Vagina (tissue), 2 donors: Measurements from ENCODE around the gene CDH26. TPM values are rescaled to one million over a fixed set of nuclear protein-coding genes. Genes with fewer than 3 reads are reported as not detected.

ENCODE experiments used
- DNase-seq, 2 donors: peaks; one replicate each; pipeline ENCODE4 v3.0.0-alpha.2; 2017; ENCODE audit errors: extremely low spot score in 2 of 2
- H3K27ac ChIP-seq: fragments of 200-600 bp; sonication (generic); one replicate; pipeline ENCODE4 v1.5.1; 2019
- H3K27me3 ChIP-seq: fragments of 200-600 bp; sonication (generic); one replicate; pipeline ENCODE4 v1.5.1; 2019
- H3K36me3 ChIP-seq, 2 donors: fragments of 200-600 bp; sonication (generic); one replicate each; pipeline ENCODE4 v1.5.1; 2017 to 2019
- H3K4me1 ChIP-seq: fragments of 200-600 bp; sonication (generic); one replicate; pipeline ENCODE4 v1.5.1; 2019
- H3K4me3 ChIP-seq, 2 donors: fragments of 200-600 bp; sonication (generic); 1 replicate in 1 of 2; 2 replicates in 1 of 2; pipeline ENCODE4 v1.5.1; 2016 to 2019
- H3K9me3 ChIP-seq: fragments of 200-600 bp; sonication (generic); one replicate; pipeline ENCODE4 v1.5.1; 2019
- POLR2A ChIP-seq, 2 donors: fragments of 450-650 bp; IDR thresholded peaks; one replicate each; pipeline ENCODE4 v1.6.1; 2017; ENCODE audit warnings: antibody characterized with exemption in 2 of 2, mild to moderate bottlenecking in 2 of 2, moderate library complexity in 2 of 2
- POLR2AphosphoS5 ChIP-seq, 2 donors: sonication (generic); formaldehyde crosslinking; IDR thresholded peaks; one replicate each; pipeline ENCODE4 v1.9.0; 2017; ENCODE audit warnings: antibody characterized with exemption in 2 of 2, mild to moderate bottlenecking in 2 of 2, low read depth in 1 of 2; ENCODE audit not compliant: insufficient read depth in 1 of 2
- intact Hi-C: fragments of 100-400 bp; cut with DNase I; formaldehyde crosslinking; loops from one replicate; pipeline ENCODE4 v1.15.1; 2023
- total RNA-seq: library from RNA; depleted of rRNA; stranded (reverse); fragments of >200 nt; gene quantifications from one replicate; pipeline ENCODE4 v1.2.3, GENCODE V29; 2016
- TF ChIP-seq, protein P1 (sequence below), 3 experiments: fragments of 450-650 bp in 2 of 3; fragments of 200-600 bp in 1 of 3; sonication (generic) in 1 of 3; IDR thresholded peaks; one replicate each; pipeline ENCODE4 v1.5.1; 2017 to 2019; ENCODE audit warnings: antibody characterized with exemption in 3 of 3, mild to moderate bottlenecking in 2 of 3, moderate library complexity in 2 of 3

CDH26 gene
- total RNA-seq, 1 donor from 2014 or later: 6.6 TPM

DNA sequence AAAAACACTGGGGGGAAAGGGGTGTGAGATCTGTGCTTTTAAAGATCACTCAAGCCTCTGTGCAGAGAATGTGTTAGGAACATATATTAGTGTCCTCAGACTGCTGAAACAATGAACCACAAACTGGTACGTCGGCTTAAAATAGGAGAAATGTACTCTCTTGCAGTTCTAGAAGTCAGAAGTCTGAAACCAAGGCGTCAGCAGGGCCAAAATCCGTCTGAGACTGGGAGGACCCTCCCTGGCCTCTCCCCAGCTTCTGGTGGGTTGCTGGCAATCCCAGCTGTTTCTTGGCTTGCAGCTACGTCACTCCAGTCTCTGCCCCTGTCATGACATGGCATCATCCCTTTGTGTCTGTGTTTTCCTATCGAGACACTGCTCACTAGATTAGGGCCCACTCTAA, 3.9 kb downstream of the CDH26 start:
- Histone ChIP-seq H3K9me3 (no peaks in the 10 kb centered on the region), H3K4me1 (peaks cover 7% of the 10 kb centered on the region), H3K27me3 (no peaks in the 10 kb centered on the region), H3K36me3 (no peaks in the 10 kb centered on the region), H3K27ac (no peak overlapping the region), H3K4me3 (no peak overlapping the region)
- intact Hi-C loops: no loop called here
- TF ChIP-seq, protein P1, sequence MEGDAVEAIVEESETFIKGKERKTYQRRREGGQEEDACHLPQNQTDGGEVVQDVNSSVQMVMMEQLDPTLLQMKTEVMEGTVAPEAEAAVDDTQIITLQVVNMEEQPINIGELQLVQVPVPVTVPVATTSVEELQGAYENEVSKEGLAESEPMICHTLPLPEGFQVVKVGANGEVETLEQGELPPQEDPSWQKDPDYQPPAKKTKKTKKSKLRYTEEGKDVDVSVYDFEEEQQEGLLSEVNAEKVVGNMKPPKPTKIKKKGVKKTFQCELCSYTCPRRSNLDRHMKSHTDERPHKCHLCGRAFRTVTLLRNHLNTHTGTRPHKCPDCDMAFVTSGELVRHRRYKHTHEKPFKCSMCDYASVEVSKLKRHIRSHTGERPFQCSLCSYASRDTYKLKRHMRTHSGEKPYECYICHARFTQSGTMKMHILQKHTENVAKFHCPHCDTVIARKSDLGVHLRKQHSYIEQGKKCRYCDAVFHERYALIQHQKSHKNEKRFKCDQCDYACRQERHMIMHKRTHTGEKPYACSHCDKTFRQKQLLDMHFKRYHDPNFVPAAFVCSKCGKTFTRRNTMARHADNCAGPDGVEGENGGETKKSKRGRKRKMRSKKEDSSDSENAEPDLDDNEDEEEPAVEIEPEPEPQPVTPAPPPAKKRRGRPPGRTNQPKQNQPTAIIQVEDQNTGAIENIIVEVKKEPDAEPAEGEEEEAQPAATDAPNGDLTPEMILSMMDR (IDR thresholded peaks at IDR 0.05): no peak
- no peak for TF ChIP-seq POLR2A (IDR thresholded peaks at IDR 0.05)
- TF ChIP-seq POLR2AphosphoS5 (IDR thresholded peaks at IDR 0.05; ENCODE audit: insufficient read depth in 1 of 2, low read depth in 1 of 2): no peak
- DNase-seq: no peak

DNA sequence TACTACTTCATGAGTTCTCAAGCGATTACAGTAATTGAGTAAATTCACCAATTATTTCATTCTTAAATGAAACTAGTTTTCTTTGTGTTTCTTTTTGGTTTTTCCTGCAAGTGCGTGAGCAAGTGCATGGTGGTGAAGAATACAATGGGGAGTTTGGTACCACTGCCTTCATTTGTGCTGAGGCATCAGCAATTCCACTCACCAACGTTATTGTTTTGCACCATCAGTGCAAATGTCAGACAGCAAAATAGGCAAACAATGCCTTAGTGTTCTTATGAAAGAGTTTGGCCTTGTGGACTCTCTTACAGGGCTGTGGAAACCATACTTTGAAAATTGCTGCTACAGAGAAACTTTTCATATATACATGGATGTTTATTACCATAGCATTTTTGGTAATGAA, 8.2 kb downstream of the CDH26 start:
- no peak for DNase-seq
- intact Hi-C loops: no loop called here

DNA sequence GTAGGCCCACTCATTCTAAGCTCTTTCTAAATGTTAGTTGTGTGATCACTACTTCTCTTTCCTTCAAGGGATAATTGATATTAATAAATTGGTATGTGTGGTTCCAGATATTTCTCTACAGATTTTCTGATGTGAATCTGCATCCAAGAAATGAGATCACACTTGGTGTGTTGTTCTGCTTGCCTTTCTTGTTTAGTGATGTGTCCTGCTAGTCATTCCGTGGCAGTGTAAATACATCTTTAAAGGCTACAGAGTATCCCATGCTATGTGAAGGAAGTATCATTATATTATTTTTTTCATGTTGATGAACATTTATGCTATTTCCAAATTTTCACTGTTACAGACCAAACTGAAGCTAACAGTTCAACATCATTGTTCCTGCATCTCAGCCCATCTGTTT, 13.2 kb downstream of the CDH26 start:
- H3K4me3 ChIP-seq: no peak overlapping the region
- intact Hi-C loops: no loop called here
- DNase-seq: no peak
- no peaks in the 10 kb centered on the region for H3K27me3 ChIP-seq
- no peak overlapping the region for H3K27ac ChIP-seq
- no peaks in the 10 kb centered on the region for H3K4me1 ChIP-seq
- TF ChIP-seq, protein P1 (IDR thresholded peaks at IDR 0.05): no peak
- no peak for TF ChIP-seq POLR2AphosphoS5 (IDR thresholded peaks at IDR 0.05; ENCODE audit: insufficient read depth in 1 of 2, low read depth in 1 of 2)
- TF ChIP-seq POLR2A (IDR thresholded peaks at IDR 0.05): no peak
- H3K36me3 ChIP-seq: no peaks in the 10 kb centered on the region
- no peaks in the 10 kb centered on the region for H3K9me3 ChIP-seq

More for the DNA sequence above, 8.2 kb downstream of the CDH26 start:
- no peaks in the 10 kb centered on the region for H3K27me3 ChIP-seq
- no peak overlapping the region for H3K4me3 ChIP-seq
- H3K9me3 ChIP-seq: no peaks in the 10 kb centered on the region
- H3K27ac ChIP-seq: no peak overlapping the region
- no peaks in the 10 kb centered on the region for H3K36me3 ChIP-seq
- TF ChIP-seq POLR2A (IDR thresholded peaks at IDR 0.05) (no peak), POLR2AphosphoS5 (IDR thresholded peaks at IDR 0.05; ENCODE audit: insufficient read depth in 1 of 2, low read depth in 1 of 2) (no peak)
- TF ChIP-seq, protein P1 (IDR thresholded peaks at IDR 0.05): no peak
- H3K4me1 ChIP-seq: no peaks in the 10 kb centered on the region

DNA sequence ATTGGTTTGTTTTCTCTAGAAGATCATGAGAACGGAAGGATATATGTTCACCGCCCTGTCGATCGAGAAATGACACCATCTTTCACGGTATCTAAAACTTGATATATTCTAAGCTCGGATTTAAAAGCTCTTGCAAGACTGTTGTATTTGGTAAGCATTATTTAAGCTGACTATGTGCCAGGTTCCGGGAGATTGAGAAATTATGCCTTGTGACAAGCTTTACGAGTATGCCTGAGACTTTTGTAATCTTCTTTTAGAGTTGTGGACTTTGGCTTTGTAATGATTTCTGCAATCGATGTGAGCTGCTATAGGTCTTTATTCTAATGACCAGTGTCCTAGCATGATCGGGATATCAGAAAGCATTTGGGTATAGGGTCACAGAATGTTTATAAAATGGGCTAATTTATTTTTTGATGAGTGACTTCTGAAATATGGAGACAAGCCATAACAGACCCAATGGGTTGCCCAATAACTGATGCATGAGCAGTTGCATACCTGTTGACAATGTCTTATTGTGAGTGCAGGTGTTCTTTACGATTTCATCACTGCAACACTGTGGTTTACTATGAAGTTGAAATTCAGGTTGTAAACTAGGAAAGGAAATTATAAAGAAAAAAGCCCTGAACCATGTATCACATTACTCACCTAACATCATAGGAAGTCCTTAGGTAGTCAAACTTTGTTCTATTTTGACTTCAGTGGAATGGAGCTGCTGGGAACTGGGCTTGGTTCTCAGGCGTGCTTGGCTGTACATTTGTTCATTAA, 14.0 kb downstream of the CDH26 start:
- H3K4me3 ChIP-seq: no peak overlapping the region
- no peaks in the 10 kb centered on the region for H3K9me3 ChIP-seq
- no peaks in the 10 kb centered on the region for H3K27me3 ChIP-seq
- no peak overlapping the region for H3K27ac ChIP-seq
- intact Hi-C loops: no loop called here
- TF ChIP-seq POLR2AphosphoS5 (IDR thresholded peaks at IDR 0.05; ENCODE audit: insufficient read depth in 1 of 2, low read depth in 1 of 2) (peak in 1 of 2 donors; percentile 46), POLR2A (IDR thresholded peaks at IDR 0.05) (no peak)
- TF ChIP-seq, protein P1 (IDR thresholded peaks at IDR 0.05): no peak
- no peaks in the 10 kb centered on the region for H3K4me1 ChIP-seq
- no peak for DNase-seq
- no peaks in the 10 kb centered on the region for H3K36me3 ChIP-seq

DNA sequence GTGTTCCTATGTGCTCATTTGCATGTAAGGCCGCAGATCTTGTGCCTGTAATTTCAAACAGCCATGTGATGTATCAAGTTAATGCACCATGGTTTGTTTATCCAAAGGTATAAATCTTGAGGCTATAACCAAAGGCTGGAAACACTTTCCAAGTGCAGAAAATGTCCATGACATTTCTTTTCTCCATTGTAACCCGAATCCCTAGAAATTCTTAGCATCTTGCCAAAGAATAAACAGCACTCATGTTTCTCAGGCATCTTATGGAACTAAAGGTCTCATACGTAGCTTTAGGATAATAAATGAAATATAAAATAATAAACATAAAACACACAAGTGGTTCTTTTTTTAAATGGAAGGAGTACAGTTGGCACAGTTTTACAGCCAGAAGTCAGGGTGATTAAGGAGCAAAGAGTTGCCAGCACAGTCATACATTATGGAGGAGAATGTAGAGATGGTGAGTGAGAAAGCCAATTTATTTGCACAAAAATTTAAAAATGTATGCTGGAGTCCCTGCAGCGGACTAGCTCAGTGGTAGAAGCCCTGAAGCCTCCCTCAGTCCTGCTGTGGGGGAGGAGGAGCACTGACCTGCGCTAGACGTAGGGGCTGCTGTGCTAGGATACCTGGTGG, 18.0 kb downstream of the CDH26 start:
- Histone ChIP-seq H3K9me3 (no peaks in the 10 kb centered on the region), H3K27me3 (no peaks in the 10 kb centered on the region), H3K4me3 (no peak overlapping the region), H3K27ac (no peak overlapping the region), H3K4me1 (no peaks in the 10 kb centered on the region), H3K36me3 (no peaks in the 10 kb centered on the region)
- no peak for DNase-seq
- TF ChIP-seq POLR2A (IDR thresholded peaks at IDR 0.05) (no peak), POLR2AphosphoS5 (IDR thresholded peaks at IDR 0.05; ENCODE audit: insufficient read depth in 1 of 2, low read depth in 1 of 2) (no peak)
- TF ChIP-seq, protein P1 (IDR thresholded peaks at IDR 0.05): no peak
- intact Hi-C loops: no loop called here
